Karpas-422 (cell line): ENCODE results near the gene CEMIP. TPM values are rescaled to one million over a fixed set of nuclear protein-coding genes. Genes with fewer than 3 reads are reported as not detected.

Experiments
- DNase-seq: peaks from one replicate; pipeline ENCODE4 v3.0.0-alpha.2; 2015
- H2AFZ ChIP-seq: fragments of 200-600 bp; sonication (generic); 2 replicates; pipeline ENCODE4 v1.6.1; 2014; ENCODE audit warnings: antibody characterized with exemption, low read length, mixed read lengths
- H3K27ac ChIP-seq: fragments of 200-600 bp; sonication (generic); 2 replicates; pipeline ENCODE4 v1.5.1; 2014; ENCODE audit warnings: mild to moderate bottlenecking, low read length, moderate library complexity
- H3K27me3 ChIP-seq: fragments of 200-600 bp; sonication (generic); 2 replicates; pipeline ENCODE4 v1.6.1; 2014; ENCODE audit warnings: low read length, mixed read lengths
- H3K36me3 ChIP-seq: fragments of 200-600 bp; sonication (generic); 2 replicates; pipeline ENCODE4 v1.6.1; 2014; ENCODE audit warnings: low read length, mixed read lengths; ENCODE audit not compliant: insufficient read depth
- H3K4me1 ChIP-seq: fragments of 200-600 bp; sonication (generic); 2 replicates; pipeline ENCODE4 v1.6.1; 2014; ENCODE audit warnings: mild to moderate bottlenecking, low read length, mixed read lengths
- H3K4me2 ChIP-seq: fragments of 200-600 bp; sonication (generic); 2 replicates; pipeline ENCODE4 v1.6.1; 2014; ENCODE audit warnings: low read length, low read depth, mild to moderate bottlenecking; ENCODE audit not compliant: poor library complexity, severe bottlenecking
- H3K4me3 ChIP-seq: fragments of 200-600 bp; sonication (generic); 2 replicates; pipeline ENCODE4 v1.5.1; 2014; ENCODE audit warnings: mild to moderate bottlenecking, antibody characterized with exemption, low read length, mixed read lengths
- H3K79me2 ChIP-seq: fragments of 200-600 bp; sonication (generic); 2 replicates; pipeline ENCODE4 v1.6.1; 2014; ENCODE audit warnings: mild to moderate bottlenecking, low read length, mixed read lengths
- H3K9ac ChIP-seq: fragments of 200-600 bp; sonication (generic); 2 replicates; pipeline ENCODE4 v1.6.0; 2014; ENCODE audit warnings: low read length
- H3K9me2 ChIP-seq: fragments of 200-600 bp; sonication (generic), shearing (Covaris generic); replicated peaks from 2 replicates; pipeline ENCODE4 v1.6.0; 2014; ENCODE audit warnings: mild to moderate bottlenecking, low read length, moderate library complexity; ENCODE audit not compliant: insufficient read depth
- H3K9me3 ChIP-seq: fragments of 300-700, 200-600 bp; sonication (generic); 2 replicates; pipeline ENCODE4 v1.6.1; 2014; ENCODE audit warnings: low read length, mixed read lengths
- H4K20me1 ChIP-seq: fragments of 200-600 bp; sonication (generic); 2 replicates; pipeline ENCODE4 v1.6.1; 2014; ENCODE audit warnings: mild to moderate bottlenecking, antibody characterized with exemption, low read length, low read depth; ENCODE audit not compliant: insufficient read depth
- total RNA-seq: library from RNA; depleted of rRNA; stranded (reverse); fragments of >200 nt; shearing (Covaris generic); gene quantifications from 2 replicates; pipeline ENCODE4 v1.2.3, GENCODE V29; 2014; ENCODE audit warnings: low replicate concordance

CEMIP gene
- total RNA-seq, 1 experiment from 2014 or later = not detected

DNA sequence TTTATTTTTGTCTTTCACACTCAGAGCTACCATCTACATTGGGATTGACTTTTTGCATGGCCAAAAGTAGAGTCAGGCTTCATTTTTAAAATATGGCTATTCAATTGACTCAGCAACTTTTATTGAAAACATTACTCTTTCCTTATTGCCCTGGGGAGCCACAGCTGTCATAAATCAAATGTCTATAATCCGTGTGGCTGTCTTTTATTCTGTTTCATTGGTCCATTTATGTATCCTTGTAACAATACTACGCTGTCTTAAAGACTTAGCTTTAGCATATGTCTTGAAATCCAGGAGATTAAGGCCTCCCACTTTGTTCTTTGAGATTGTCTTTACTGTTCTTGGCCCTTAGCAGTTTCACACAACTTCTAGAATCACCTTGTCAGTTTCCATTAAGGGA, 55.2 kb downstream of the CEMIP start:
- Histone ChIP-seq H3K9me3 (no peaks in the 10 kb centered on the region), H3K36me3 (no peaks in the 10 kb centered on the region), H3K4me1 (peaks cover 15% of the 10 kb centered on the region)

DNA sequence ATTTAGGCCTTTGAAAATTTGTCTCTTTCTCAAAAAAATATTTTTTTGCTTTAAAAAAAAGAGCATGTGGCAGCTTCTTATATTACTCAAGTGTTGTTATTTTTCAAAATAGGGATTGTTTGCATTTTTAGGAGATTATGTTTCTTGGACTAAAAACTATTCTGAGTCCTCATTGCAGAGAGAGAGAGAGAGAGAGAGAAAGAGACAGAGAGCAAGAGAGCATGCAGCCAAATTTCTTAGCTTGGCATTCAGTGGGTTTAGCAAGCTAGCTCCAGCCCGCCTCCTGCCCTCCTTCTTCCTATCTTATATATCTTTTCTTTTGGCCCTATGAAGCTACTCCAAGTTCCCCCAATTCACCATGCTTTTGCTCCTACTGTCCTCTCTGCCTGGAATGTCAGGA, 55.7 kb downstream of the CEMIP start:
- no peak for DNase-seq
- Histone ChIP-seq H2AFZ (no peak overlapping the region), H3K9ac (no peak overlapping the region), H3K79me2 (no peaks in the 10 kb centered on the region), H3K4me1 (peaks cover 15% of the 10 kb centered on the region), H3K36me3 (no peaks in the 10 kb centered on the region), H3K4me3 (no peak overlapping the region), H4K20me1 (no peaks in the 10 kb centered on the region), H3K4me2 (no peak overlapping the region), H3K9me2 (no peaks in the 10 kb centered on the region), H3K27me3 (no peaks in the 10 kb centered on the region), H3K27ac (no peak overlapping the region), H3K9me3 (no peaks in the 10 kb centered on the region)

More for the DNA sequence above, 55.2 kb downstream of the CEMIP start:
- H3K27me3 ChIP-seq = no peaks in the 10 kb centered on the region
- H3K9me2 ChIP-seq = no peaks in the 10 kb centered on the region
- no peaks in the 10 kb centered on the region for H3K79me2 ChIP-seq
- no peak overlapping the region for H3K9ac ChIP-seq
- no peak overlapping the region for H3K4me2 ChIP-seq
- no peaks in the 10 kb centered on the region for H4K20me1 ChIP-seq
- no peak overlapping the region for H2AFZ ChIP-seq
- no peak overlapping the region for H3K4me3 ChIP-seq
- DNase-seq = no peak
- H3K27ac ChIP-seq = no peak overlapping the region

DNA sequence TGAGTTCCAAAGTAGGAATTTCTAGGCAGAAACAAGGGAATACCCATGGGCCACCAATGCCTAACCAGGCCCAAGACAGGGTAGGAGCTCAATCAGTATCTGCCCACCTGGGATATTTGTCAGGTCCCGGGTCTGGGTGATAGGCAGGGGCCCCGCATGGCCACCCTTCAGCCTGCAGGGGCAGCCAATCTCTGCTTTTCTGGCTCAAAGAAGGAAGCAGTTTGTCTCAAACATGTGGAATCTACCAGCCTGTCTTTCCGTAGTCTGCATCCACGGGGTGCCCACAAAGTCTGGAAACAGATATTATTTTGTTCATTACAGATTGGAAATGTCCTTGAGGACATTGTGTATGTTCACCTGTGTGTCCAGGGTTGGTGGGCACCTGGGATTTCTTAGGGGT, 56.2 kb downstream of the CEMIP start:
- no peak overlapping the region for H2AFZ ChIP-seq

DNA sequence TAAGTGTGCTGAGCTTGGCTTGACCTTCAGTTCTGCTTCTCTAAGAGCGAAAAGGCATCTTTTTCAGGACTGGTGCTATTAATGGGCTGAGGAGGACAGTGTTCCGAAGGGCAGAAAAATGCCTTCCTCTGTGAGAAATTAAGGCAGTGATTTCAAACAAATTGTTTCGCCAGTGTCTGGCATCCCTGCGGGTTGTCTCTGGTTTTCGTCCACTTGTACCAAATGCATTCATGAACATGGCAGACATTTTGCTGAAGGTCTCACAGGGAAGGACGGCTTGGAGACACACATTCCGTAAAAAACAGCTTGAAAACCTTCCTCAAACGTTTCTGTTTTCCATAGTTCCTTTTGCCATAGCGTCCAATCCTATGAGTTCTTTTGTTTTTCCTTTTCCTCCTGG, 57.1 kb downstream of the CEMIP start:
- no peaks in the 10 kb centered on the region for H3K27me3 ChIP-seq
- H3K9me2 ChIP-seq = no peaks in the 10 kb centered on the region
- no peak overlapping the region for H3K9ac ChIP-seq
- H2AFZ ChIP-seq = no peak overlapping the region
- no peaks in the 10 kb centered on the region for H3K9me3 ChIP-seq
- no peaks in the 10 kb centered on the region for H3K36me3 ChIP-seq
- H3K4me1 ChIP-seq = peaks cover 15% of the 10 kb centered on the region
- no peaks in the 10 kb centered on the region for H4K20me1 ChIP-seq
- no peaks in the 10 kb centered on the region for H3K79me2 ChIP-seq
- no peak for DNase-seq
- H3K4me3 ChIP-seq = no peak overlapping the region
- H3K27ac ChIP-seq = no peak overlapping the region
- no peak overlapping the region for H3K4me2 ChIP-seq

More for the DNA sequence above, 56.2 kb downstream of the CEMIP start:
- no peaks in the 10 kb centered on the region for H3K9me2 ChIP-seq
- no peak overlapping the region for H3K9ac ChIP-seq
- no peaks in the 10 kb centered on the region for H4K20me1 ChIP-seq
- no peak overlapping the region for H3K4me2 ChIP-seq
- peaks cover 15% of the 10 kb centered on the region for H3K4me1 ChIP-seq
- H3K9me3 ChIP-seq = no peaks in the 10 kb centered on the region
- no peak for DNase-seq
- H3K36me3 ChIP-seq = no peaks in the 10 kb centered on the region
- H3K4me3 ChIP-seq = no peak overlapping the region
- no peak overlapping the region for H3K27ac ChIP-seq
- no peaks in the 10 kb centered on the region for H3K27me3 ChIP-seq
- H3K79me2 ChIP-seq = no peaks in the 10 kb centered on the region

DNA sequence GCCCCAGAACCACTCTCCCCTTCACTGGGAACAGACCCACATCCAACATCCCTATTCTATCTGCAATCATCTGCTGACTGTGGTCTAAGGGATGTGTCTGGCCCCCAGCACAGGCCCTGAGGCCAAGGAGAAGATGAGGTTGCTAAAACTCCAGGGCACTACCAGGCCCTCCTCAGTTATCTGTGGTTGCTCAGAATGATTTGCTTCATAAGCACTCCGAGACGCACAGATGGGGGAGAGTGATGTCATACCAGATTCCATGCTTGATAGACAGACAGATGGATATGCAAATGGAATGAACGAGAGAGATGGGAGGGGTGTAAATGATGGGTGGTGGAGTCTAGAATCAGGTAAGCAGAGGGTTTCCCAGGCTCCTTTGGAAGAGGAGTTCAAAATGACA, 57.8 kb downstream of the CEMIP start:
- no peak for DNase-seq
- Histone ChIP-seq H3K27ac (no peak overlapping the region), H4K20me1 (no peaks in the 10 kb centered on the region), H3K79me2 (no peaks in the 10 kb centered on the region), H2AFZ (no peak overlapping the region), H3K36me3 (no peaks in the 10 kb centered on the region), H3K9me3 (no peaks in the 10 kb centered on the region), H3K27me3 (no peaks in the 10 kb centered on the region), H3K4me1 (peaks cover 11% of the 10 kb centered on the region), H3K9ac (no peak overlapping the region), H3K4me3 (no peak overlapping the region), H3K9me2 (no peaks in the 10 kb centered on the region), H3K4me2 (no peak overlapping the region)

DNA sequence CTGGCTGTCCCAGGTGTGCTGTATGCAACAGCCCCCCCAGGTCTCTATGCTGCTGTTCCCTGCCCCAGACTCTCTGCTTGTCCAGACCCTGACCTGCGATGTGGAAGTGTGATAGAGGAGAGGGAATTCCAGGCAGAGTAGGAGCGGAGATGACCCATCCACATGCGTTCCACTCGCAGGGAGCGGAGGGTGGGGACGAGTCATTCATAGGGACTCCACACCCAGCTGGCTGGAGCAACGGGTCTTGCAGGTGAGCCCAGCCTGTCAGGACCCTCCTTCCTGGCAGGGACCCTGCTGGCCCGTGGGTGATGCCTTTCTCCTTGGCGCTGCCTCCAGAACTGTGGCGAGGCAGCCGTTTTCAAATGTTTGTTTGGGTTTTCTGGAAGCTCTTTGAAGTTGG, 58.8 kb downstream of the CEMIP start:
- Histone ChIP-seq H3K4me1 (peaks cover 1% of the 10 kb centered on the region), H4K20me1 (no peaks in the 10 kb centered on the region), H3K9me3 (no peaks in the 10 kb centered on the region), H3K4me2 (no peak overlapping the region), H3K27me3 (no peaks in the 10 kb centered on the region), H3K4me3 (no peak overlapping the region), H3K27ac (no peak overlapping the region), H2AFZ (no peak overlapping the region), H3K9me2 (no peaks in the 10 kb centered on the region), H3K36me3 (no peaks in the 10 kb centered on the region), H3K9ac (no peak overlapping the region), H3K79me2 (no peaks in the 10 kb centered on the region)
- DNase-seq = no peak

DNA sequence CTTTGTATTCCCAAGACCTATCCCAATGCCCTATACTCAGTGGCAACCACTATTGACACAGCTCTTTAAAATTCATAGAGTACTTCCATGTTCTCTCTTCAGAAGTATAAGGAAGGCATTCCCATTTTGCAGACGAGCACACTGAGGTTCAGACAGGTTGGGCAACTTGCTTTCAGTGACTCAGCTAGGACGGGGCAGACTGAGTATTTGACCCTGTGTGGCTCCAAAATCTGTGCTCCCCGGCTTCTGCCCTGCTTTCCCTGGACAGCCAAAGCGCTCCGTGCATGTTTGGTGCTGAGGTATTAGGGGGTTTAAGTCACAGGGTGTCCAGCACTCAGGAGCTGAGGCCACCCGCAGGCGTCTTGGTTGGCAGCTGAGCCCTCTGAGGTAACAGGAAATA, 59.5 kb downstream of the CEMIP start:
- Histone ChIP-seq H2AFZ (no peak overlapping the region), H3K4me2 (no peak overlapping the region), H3K9ac (no peak overlapping the region), H3K36me3 (no peaks in the 10 kb centered on the region), H3K27me3 (no peaks in the 10 kb centered on the region), H3K9me2 (no peaks in the 10 kb centered on the region), H3K79me2 (no peaks in the 10 kb centered on the region), H4K20me1 (no peaks in the 10 kb centered on the region), H3K4me3 (no peak overlapping the region), H3K27ac (no peak overlapping the region), H3K4me1 (no peaks in the 10 kb centered on the region), H3K9me3 (no peaks in the 10 kb centered on the region)
- no peak for DNase-seq

DNA sequence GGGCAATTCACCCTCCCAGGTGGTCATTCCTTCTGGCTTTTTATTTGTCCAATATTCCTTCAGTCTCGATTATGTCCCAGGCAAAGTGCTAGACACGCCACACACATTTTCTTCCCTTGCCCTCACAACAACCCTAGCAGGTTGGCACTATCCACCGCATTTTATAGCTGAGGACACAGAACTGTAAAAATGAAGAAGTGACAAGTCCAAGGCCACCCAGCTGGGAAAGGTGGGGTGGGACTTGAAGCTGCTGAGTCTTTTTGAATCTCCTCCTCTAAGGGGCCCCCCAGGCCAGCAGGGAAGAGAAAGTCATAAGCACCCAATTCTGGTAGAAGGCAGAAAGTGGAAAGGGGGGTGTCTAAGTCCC, 60.6 kb downstream of the CEMIP start:
- Histone ChIP-seq H3K27me3 (no peaks in the 10 kb centered on the region), H3K79me2 (no peaks in the 10 kb centered on the region), H3K4me2 (no peak overlapping the region), H3K36me3 (no peaks in the 10 kb centered on the region), H3K4me3 (no peak overlapping the region), H2AFZ (no peak overlapping the region), H3K9me2 (no peaks in the 10 kb centered on the region), H3K9me3 (no peaks in the 10 kb centered on the region), H3K4me1 (no peaks in the 10 kb centered on the region), H3K27ac (no peak overlapping the region), H3K9ac (no peak overlapping the region), H4K20me1 (no peaks in the 10 kb centered on the region)
- no peak for DNase-seq
